WTC11 (cell line): Measurements from ENCODE around the gene DHRSX. TPM values are rescaled to one million over a fixed set of nuclear protein-coding genes. Genes with fewer than 3 reads are reported as not detected.
A peak's percentile ranks its signal among the peaks of the same experiment; 100 is the strongest.

Experiments used
- ATAC-seq: fragments of 200-7000 bp; cut with Tn5 transposase; 2 replicates; pipeline ENCODE4 v1.10.0; 2021; ENCODE audit warnings: mild to moderate bottlenecking, moderate library complexity
- CTCF ChIA-PET: fragments of 300-600 bp; sonication (Branson Sonifier 250); formaldehyde crosslinking; loops from one replicate; lab custom pipeline; 2021; ENCODE audit warnings: antibody characterized with exemption; lab: Charles Lee
- POLR2A ChIA-PET: fragments of 350-600 bp; sonication (Branson Sonifier 250); formaldehyde crosslinking; loops from one replicate; lab custom pipeline; 2021; ENCODE audit warnings: antibody characterized with exemption; lab: Charles Lee
- DNase-seq: peaks from one replicate; pipeline ENCODE4 v3.0.0; 2021; ENCODE audit warnings: low spot score
- H3K27ac Mint-ChIP-seq: 2 replicates; pipeline ENCODE4 v1.8.0; 2021; ENCODE audit warnings: mixed read lengths
- H3K27me3 Mint-ChIP-seq: 2 replicates; pipeline ENCODE4 v1.8.0; 2021; ENCODE audit warnings: low read depth, mild to moderate bottlenecking, moderate library complexity, mixed read lengths
- H3K36me3 Mint-ChIP-seq: 2 replicates; pipeline ENCODE4 v1.8.0; 2021; ENCODE audit warnings: mixed read lengths
- H3K4me1 Mint-ChIP-seq: 2 replicates; pipeline ENCODE4 v1.8.0; 2022; ENCODE audit warnings: mixed read lengths
- H3K4me3 Mint-ChIP-seq: 2 replicates; pipeline ENCODE4 v1.8.0; 2021; ENCODE audit warnings: mild to moderate bottlenecking, moderate library complexity, mixed read lengths
- H3K9me3 Mint-ChIP-seq: 2 replicates; pipeline ENCODE4 v1.8.0; 2021; ENCODE audit warnings: mixed read lengths
- CBFB ChIP-seq: sonication (generic); formaldehyde crosslinking; IDR thresholded peaks from 2 replicates; pipeline ENCODE4 v1.8.1; 2022; ENCODE audit warnings: mild to moderate bottlenecking, low read depth, missing genetic modification reagents
- CREM ChIP-seq: sonication (generic); formaldehyde crosslinking; IDR thresholded peaks from 2 replicates; pipeline ENCODE4 v1.8.1; 2022; ENCODE audit warnings: mild to moderate bottlenecking, missing genetic modification reagents, moderate library complexity
- CTCF ChIP-seq: fragments of 200-600 bp; IDR thresholded peaks from 2 replicates; pipeline ENCODE4 v1.8.0; 2022; ENCODE audit warnings: antibody characterized with exemption
- ESRRA ChIP-seq: sonication (generic); formaldehyde crosslinking; IDR thresholded peaks from 2 replicates; pipeline ENCODE4 v1.8.1; 2022; ENCODE audit warnings: mild to moderate bottlenecking, missing genetic modification reagents, borderline replicate concordance
- FOXP1 ChIP-seq: sonication (generic); formaldehyde crosslinking; IDR thresholded peaks from 2 replicates; pipeline ENCODE4 v1.8.0; 2022; ENCODE audit warnings: missing genetic modification reagents, mild to moderate bottlenecking, moderate library complexity, borderline replicate concordance
- JAZF1 ChIP-seq: fragments of 250-450 bp; sonication (Bioruptor Pico); IDR thresholded peaks from 2 replicates; pipeline ENCODE4 v1.9.0; 2021; ENCODE audit warnings: moderate library complexity, mild to moderate bottlenecking, inconsistent platforms
- NR3C1 ChIP-seq: sonication (generic); formaldehyde crosslinking; conservative IDR thresholded peaks from 2 replicates; pipeline ENCODE4 v1.8.1; 2023; ENCODE audit warnings: low read depth, mild to moderate bottlenecking, missing genetic modification reagents
- SP1 ChIP-seq: sonication (generic); formaldehyde crosslinking; conservative IDR thresholded peaks from 2 replicates; pipeline ENCODE4 v1.8.1; 2022; ENCODE audit warnings: missing genetic modification reagents
- TEAD1 ChIP-seq: sonication (generic); formaldehyde crosslinking; IDR thresholded peaks from 2 replicates; pipeline ENCODE4 v1.8.0; 2022; ENCODE audit warnings: mild to moderate bottlenecking, missing genetic modification reagents
- ZNF423 ChIP-seq: fragments of 250-450 bp; sonication (Bioruptor Pico); IDR thresholded peaks from 2 replicates; pipeline ENCODE4 v2.1.2; 2022; ENCODE audit warnings: mild to moderate bottlenecking, moderate library complexity
- ZNF671 ChIP-seq: fragments of 250-450 bp; sonication (Bioruptor Pico); IDR thresholded peaks from 2 replicates; pipeline ENCODE4 v1.8.0; 2021; ENCODE audit warnings: mild to moderate bottlenecking
- ZSCAN18 ChIP-seq: fragments of 250-450 bp; sonication (Bioruptor Pico); IDR thresholded peaks from 2 replicates; pipeline ENCODE4 v2.1.2; 2022; ENCODE audit warnings: mild to moderate bottlenecking, moderate library complexity
- total RNA-seq: library from RNA; stranded (reverse); gene quantifications from 3 replicates; pipeline ENCODE4 v1.2.3, GENCODE V29; 2021
- TF ChIP-seq, protein P1 (sequence below): sonication (generic); formaldehyde crosslinking; IDR thresholded peaks from 2 replicates; pipeline ENCODE4 v1.8.1; 2023; ENCODE audit warnings: mild to moderate bottlenecking, missing genetic modification reagents, borderline replicate concordance
- TF ChIP-seq, protein P2 (sequence below): sonication (generic); formaldehyde crosslinking; IDR thresholded peaks from 2 replicates; pipeline ENCODE4 v1.8.0; 2022; ENCODE audit warnings: mild to moderate bottlenecking, missing genetic modification reagents
- TF ChIP-seq, protein P3 (sequence below): sonication (generic); formaldehyde crosslinking; IDR thresholded peaks from 2 replicates; pipeline ENCODE4 v1.8.0; 2022; ENCODE audit warnings: missing genetic modification reagents

Gene DHRSX
- total RNA-seq, 1 experiment from 2014 or later = 28.2 TPM

DNA sequence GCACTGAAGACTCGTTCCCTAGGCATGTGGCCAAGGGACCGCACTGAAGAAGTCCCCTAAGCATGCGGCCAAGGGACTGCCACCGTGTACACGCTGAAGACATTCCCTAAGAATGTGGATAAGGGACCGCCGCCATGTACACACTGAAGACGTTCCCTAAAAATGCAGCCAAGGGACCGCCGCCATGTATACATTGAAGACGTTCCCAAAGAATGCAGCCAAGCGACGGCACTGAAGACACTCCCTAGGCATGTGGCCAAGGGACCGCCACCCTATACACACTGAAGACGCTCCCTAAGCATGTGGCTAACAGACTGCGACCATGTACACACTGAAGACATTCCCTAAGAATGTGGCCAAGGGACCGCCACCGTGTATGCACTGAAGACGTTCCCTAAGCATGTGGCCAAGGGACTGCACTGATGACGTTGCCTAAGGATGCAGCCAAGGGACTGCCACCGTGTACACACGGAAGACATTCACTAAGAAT, 31.5 kb downstream of the DHRSX start (continued):
- TF ChIP-seq CTCF = no peak
- TF ChIP-seq ESRRA = no peak
- TF ChIP-seq SP1 (CRISPR knock-in tag) = no peak
- TF ChIP-seq NR3C1 = no peak
- no peak for TF ChIP-seq FOXP1 (CRISPR knock-in tag)
- TF ChIP-seq JAZF1 (CRISPR knock-in tag) = no peak

- DNase-seq (no peak), ATAC-seq (no peak)
- H3K9me3 Mint-ChIP-seq = peaks cover 55% of the 10 kb centered on the region
- CTCF ChIA-PET = no interaction called here
- H3K27ac Mint-ChIP-seq = 0 out of 2 replicates have a peak overlapping the region, but pooled peaks have one; percentile 28
- POLR2A ChIA-PET = no interaction called here
- peaks cover 62% of the 10 kb centered on the region for H3K36me3 Mint-ChIP-seq
- peaks cover 2% of the 10 kb centered on the region; the same call in 1 of the 2 replicates for H3K27me3 Mint-ChIP-seq
- TF ChIP-seq CREM (CRISPR knock-in tag) (no peak), ZNF671 (no peak), ZNF423 (CRISPR knock-in tag) (no peak)
- TF ChIP-seq, protein P1, sequence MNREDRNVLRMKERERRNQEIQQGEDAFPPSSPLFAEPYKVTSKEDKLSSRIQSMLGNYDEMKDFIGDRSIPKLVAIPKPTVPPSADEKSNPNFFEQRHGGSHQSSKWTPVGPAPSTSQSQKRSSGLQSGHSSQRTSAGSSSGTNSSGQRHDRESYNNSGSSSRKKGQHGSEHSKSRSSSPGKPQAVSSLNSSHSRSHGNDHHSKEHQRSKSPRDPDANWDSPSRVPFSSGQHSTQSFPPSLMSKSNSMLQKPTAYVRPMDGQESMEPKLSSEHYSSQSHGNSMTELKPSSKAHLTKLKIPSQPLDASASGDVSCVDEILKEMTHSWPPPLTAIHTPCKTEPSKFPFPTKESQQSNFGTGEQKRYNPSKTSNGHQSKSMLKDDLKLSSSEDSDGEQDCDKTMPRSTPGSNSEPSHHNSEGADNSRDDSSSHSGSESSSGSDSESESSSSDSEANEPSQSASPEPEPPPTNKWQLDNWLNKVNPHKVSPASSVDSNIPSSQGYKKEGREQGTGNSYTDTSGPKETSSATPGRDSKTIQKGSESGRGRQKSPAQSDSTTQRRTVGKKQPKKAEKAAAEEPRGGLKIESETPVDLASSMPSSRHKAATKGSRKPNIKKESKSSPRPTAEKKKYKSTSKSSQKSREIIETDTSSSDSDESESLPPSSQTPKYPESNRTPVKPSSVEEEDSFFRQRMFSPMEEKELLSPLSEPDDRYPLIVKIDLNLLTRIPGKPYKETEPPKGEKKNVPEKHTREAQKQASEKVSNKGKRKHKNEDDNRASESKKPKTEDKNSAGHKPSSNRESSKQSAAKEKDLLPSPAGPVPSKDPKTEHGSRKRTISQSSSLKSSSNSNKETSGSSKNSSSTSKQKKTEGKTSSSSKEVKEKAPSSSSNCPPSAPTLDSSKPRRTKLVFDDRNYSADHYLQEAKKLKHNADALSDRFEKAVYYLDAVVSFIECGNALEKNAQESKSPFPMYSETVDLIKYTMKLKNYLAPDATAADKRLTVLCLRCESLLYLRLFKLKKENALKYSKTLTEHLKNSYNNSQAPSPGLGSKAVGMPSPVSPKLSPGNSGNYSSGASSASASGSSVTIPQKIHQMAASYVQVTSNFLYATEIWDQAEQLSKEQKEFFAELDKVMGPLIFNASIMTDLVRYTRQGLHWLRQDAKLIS = no peak
- no peak overlapping the region for H3K4me3 Mint-ChIP-seq
- H3K4me1 Mint-ChIP-seq = peaks cover 5% of the 10 kb centered on the region
Measured at GRCh38 chrX:2468261-2469195, 32.2 kb downstream of the DHRSX start.

DNA sequence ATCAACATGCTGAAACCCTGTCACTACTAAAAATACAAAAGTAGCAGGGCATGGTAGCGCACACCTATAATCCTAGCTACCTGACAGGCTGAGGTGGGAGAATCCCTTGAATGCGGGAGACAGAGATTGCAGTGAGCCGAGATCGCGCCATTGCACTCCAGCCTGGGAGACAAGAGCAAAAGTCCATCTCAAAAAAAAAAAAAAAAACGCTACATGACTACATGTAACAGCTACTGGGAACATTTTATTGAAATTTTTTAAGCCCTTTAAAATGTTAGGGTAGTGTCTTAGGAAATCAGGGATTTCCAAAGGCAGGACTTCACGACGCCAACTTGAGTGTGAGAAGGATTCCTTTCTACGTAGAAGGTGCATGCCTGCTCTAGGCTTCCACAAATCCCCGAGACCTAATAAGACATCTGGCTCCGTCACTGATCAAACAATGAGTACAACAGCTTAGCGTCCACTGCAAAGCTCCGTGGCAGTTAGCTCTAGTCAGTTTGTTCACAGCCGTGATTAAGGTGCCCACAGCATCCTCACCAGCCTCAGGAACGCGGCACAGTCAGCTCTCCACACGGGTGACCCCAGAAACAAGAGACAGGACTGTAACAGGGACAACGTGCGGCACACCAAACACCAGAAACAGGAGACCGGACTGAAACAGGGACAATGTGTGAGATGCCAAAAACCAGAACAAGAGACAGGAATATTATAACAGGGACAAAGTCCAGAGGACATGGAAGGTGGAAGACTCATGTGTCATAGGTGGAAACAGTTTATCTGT, 33.7 kb downstream of the DHRSX start:
- peaks cover 20% of the 10 kb centered on the region for H3K4me1 Mint-ChIP-seq
- H3K27ac Mint-ChIP-seq = peak overlapping the region; percentile 27
- peaks cover 57% of the 10 kb centered on the region for H3K9me3 Mint-ChIP-seq
- CTCF ChIA-PET = no interaction called here
- H3K4me3 Mint-ChIP-seq = no peak overlapping the region
- H3K36me3 Mint-ChIP-seq = peaks cover 69% of the 10 kb centered on the region
- POLR2A ChIA-PET = no interaction called here
- H3K27me3 Mint-ChIP-seq = peaks cover 2% of the 10 kb centered on the region; the same call in 1 of the 2 replicates
- DNase-seq = no peak
- no peak for ATAC-seq
- TF ChIP-seq ZSCAN18 = no peak
- TF ChIP-seq, protein P2, sequence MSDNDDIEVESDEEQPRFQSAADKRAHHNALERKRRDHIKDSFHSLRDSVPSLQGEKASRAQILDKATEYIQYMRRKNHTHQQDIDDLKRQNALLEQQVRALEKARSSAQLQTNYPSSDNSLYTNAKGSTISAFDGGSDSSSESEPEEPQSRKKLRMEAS (CRISPR knock-in tag) = no peak
- no peak for TF ChIP-seq TEAD1 (CRISPR knock-in tag)
- TF ChIP-seq CBFB = no peak
- TF ChIP-seq, protein P3, sequence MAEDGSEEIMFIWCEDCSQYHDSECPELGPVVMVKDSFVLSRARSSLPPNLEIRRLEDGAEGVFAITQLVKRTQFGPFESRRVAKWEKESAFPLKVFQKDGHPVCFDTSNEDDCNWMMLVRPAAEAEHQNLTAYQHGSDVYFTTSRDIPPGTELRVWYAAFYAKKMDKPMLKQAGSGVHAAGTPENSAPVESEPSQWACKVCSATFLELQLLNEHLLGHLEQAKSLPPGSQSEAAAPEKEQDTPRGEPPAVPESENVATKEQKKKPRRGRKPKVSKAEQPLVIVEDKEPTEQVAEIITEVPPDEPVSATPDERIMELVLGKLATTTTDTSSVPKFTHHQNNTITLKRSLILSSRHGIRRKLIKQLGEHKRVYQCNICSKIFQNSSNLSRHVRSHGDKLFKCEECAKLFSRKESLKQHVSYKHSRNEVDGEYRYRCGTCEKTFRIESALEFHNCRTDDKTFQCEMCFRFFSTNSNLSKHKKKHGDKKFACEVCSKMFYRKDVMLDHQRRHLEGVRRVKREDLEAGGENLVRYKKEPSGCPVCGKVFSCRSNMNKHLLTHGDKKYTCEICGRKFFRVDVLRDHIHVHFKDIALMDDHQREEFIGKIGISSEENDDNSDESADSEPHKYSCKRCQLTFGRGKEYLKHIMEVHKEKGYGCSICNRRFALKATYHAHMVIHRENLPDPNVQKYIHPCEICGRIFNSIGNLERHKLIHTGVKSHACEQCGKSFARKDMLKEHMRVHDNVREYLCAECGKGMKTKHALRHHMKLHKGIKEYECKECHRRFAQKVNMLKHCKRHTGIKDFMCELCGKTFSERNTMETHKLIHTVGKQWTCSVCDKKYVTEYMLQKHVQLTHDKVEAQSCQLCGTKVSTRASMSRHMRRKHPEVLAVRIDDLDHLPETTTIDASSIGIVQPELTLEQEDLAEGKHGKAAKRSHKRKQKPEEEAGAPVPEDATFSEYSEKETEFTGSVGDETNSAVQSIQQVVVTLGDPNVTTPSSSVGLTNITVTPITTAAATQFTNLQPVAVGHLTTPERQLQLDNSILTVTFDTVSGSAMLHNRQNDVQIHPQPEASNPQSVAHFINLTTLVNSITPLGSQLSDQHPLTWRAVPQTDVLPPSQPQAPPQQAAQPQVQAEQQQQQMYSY (CRISPR knock-in tag) = no peak
